ENCODE results near the gene YKT6. TPM values are rescaled to one million over a fixed set of nuclear protein-coding genes. Genes with fewer than 3 reads are reported as not detected.

YKT6 gene
- total RNA-seq, 1 donor from 2014 or later = 82.5 TPM

Other genes with a start within 250 kb of the YKT6 start
- not detected in 2 replicates for gene SPDYE1, start 203.1 kb upstream of the YKT6 start, total RNA-seq
- 68.0 and 68.3 TPM in 2 replicates for gene DBNL, start 156.3 kb upstream of the YKT6 start, total RNA-seq
- gene PGAM2, start 135.4 kb upstream of the YKT6 start, total RNA-seq = 1.8 and 2.5 TPM in 2 replicates
- 33.3 and 33.8 TPM in 2 replicates for gene POLM, start 118.4 kb upstream of the YKT6 start, total RNA-seq
- 52.2 and 57.5 TPM in 2 replicates for gene AEBP1, start 96.6 kb upstream of the YKT6 start, total RNA-seq
- gene POLD2, start 77.4 kb upstream of the YKT6 start, total RNA-seq = 95.4 and 104 TPM in 2 replicates
- gene MYL7, start 59.6 kb upstream of the YKT6 start, total RNA-seq = 1.5 and 1.7 TPM in 2 replicates
- 4.9 and 5.9 TPM in 2 replicates for gene GCK, start 11.5 kb upstream of the YKT6 start, total RNA-seq
- 9.3 and 12.2 TPM in 2 replicates for gene CAMK2B, start 124.6 kb downstream of the YKT6 start, total RNA-seq

All from progenitor cell of endocrine pancreas (in vitro differentiated cells).